Ishikawa (cell line): ENCODE data around the gene GSN.

Source experiments
- CEBPB ChIP-seq: IDR thresholded peaks from 2 replicates; pipeline ENCODE4 v1.6.1; 2012
- CREB1 ChIP-seq: IDR thresholded peaks from 2 replicates; pipeline ENCODE4 v1.6.1; 2012; ENCODE audit warnings: low read depth
- EGR1 ChIP-seq: IDR thresholded peaks from 2 replicates; pipeline ENCODE4 v1.6.1; 2012
- EP300 ChIP-seq: IDR thresholded peaks from 2 replicates; pipeline ENCODE4 v1.6.1; 2012; ENCODE audit warnings: borderline replicate concordance
- FOXM1 ChIP-seq: IDR thresholded peaks from 2 replicates; pipeline ENCODE4 v1.6.1; 2012; ENCODE audit warnings: low read depth, borderline replicate concordance
- NFIC ChIP-seq: IDR thresholded peaks from 2 replicates; pipeline ENCODE4 v1.6.1; 2012
- RAD21 ChIP-seq: IDR thresholded peaks from 2 replicates; pipeline ENCODE4 v1.6.1; 2012; ENCODE audit warnings: low read depth
- TAF1 ChIP-seq: IDR thresholded peaks from 2 replicates; pipeline ENCODE4 v1.6.1; 2012; ENCODE audit warnings: low read depth, mild to moderate bottlenecking
- TCF12 ChIP-seq: IDR thresholded peaks from 2 replicates; pipeline ENCODE4 v1.6.1; 2012; ENCODE audit warnings: low read depth
- TEAD4 ChIP-seq: IDR thresholded peaks from 2 replicates; pipeline ENCODE4 v1.6.1; 2012
- YY1 ChIP-seq: IDR thresholded peaks from 2 replicates; pipeline ENCODE4 v1.6.1; 2012; ENCODE audit warnings: low read depth
- ZBTB7A ChIP-seq: IDR thresholded peaks from 2 replicates; pipeline ENCODE4 v1.6.1; 2012; ENCODE audit warnings: low read depth
- TF ChIP-seq, protein P1 (sequence below): IDR thresholded peaks from 2 replicates; pipeline ENCODE4 v1.6.1; 2012
- TF ChIP-seq, protein P2 (sequence below): IDR thresholded peaks from 2 replicates; pipeline ENCODE4 v1.6.1; 2012
- TF ChIP-seq, protein P3 (sequence below): IDR thresholded peaks from 2 replicates; pipeline ENCODE4 v1.6.1; 2012; ENCODE audit warnings: low read depth, mild to moderate bottlenecking

GSN gene

DNA sequence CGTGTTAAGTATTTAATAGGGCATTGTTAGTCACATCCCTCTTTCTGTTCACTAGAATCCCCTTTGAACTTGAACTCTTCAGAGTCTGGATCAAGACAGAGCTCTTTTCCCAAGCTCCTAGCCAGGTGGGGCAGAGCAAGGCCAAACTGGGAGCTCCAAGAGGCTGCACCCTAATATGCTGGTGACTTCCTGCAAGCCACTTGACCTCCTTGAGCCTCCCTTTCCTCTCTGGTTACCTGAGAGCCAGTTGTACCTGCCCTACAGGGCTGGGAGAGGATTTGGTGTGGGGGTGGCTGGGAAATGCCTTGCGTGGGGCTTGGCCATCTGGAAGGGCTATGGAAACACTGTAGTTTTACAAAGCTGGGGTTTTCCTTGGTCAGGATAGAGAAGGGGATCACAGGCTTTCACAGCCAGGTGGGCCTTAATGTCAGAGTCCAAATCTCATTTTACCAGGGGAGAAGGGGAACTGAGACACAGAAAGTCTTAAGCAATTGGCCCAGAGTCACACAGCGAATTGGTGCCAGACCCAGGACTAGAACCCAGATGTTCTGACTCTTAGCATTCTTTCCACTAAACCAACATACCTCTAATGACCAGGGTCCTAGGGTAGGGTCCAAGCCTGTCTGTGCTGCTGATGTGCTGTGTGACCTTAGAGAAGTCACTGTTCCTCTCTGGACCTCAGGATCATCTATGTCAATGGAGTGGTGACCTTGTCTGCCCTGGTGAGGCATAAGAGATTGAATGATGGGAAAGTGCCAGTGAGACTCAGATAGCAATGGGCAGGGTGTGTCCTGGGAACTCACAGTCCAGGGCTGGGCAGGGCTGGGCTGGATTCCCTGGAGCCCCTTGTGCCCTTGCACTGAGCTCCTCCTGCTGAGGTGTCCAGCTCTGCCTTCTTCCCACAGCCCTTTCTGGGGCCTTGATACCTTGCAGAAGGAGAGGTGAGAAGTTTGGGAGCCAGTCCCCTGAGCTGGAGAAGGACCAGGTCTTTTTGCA is 35.8 kb downstream of the GSN start:
- TF ChIP-seq CREB1 (no peak), YY1 (no peak), TAF1 (no peak), FOXM1 (no peak), CEBPB (no peak), RAD21 (no peak)
- TF ChIP-seq, protein P1, sequence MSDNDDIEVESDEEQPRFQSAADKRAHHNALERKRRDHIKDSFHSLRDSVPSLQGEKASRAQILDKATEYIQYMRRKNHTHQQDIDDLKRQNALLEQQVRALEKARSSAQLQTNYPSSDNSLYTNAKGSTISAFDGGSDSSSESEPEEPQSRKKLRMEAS, result no peak
- TF ChIP-seq, protein P2, sequence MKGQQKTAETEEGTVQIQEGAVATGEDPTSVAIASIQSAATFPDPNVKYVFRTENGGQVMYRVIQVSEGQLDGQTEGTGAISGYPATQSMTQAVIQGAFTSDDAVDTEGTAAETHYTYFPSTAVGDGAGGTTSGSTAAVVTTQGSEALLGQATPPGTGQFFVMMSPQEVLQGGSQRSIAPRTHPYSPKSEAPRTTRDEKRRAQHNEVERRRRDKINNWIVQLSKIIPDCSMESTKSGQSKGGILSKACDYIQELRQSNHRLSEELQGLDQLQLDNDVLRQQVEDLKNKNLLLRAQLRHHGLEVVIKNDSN, result no peak

DNA sequence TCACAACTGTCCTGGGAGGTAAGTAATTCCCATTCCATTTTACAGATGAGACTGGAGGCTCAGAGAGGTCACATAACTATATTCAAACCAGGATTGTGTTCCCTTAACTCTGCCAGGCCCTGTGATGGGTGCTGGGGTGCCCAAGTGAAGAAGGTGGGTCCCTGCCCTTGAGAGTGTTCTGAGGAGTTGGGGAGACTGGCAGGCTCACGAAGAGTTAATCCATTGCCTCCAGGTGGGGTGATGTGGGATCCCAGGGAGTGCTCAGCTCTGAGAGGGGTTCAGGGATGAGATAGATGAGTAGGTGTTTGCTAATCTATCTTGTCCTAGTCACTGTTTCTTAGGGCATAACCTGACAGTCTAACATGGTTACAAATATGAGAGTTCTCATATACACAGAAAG is 36.7 kb downstream of the GSN start:
- no peak for TF ChIP-seq TCF12
- TF ChIP-seq EGR1, result no peak
- no peak for TF ChIP-seq TAF1
- no peak for TF ChIP-seq FOXM1

DNA sequence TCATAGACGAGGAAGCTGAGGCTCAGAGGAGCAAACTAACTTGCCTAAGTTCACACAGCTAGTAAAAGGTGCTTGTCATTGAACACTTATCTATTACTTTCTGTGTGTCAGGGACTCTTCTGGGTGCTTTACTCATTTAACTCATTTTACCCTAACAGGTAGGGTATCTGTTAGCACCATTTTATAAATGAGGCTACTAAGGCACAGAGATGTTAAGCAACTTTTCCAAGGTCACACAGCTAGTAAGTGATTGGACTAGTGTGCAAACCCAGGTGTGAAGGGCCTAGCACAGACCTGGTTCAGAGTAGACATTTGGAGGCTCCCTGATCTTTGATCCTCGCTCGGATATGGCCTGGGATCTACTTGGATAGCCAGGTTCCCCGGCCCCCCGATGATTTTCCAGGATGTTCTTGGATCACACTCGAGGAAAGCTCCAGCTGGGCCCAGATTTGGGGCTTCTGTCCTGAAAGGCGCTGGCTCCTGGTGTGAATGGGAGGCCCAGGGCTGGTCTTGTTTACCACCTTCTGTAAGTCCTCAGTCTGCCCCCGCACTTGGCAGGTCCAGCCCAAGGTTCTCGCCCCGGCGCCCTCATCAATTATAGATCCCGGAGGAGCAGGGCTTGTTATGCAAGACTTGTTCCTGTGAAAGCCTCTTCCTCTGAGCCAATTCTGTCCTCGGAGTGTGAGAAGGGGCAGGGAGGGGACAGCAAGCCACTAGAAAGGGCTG is 37.5 kb downstream of the GSN start:
- no peak for TF ChIP-seq ZBTB7A
- TF ChIP-seq EGR1, result no peak
- no peak for TF ChIP-seq YY1
- TF ChIP-seq EP300, result no peak
- no peak for TF ChIP-seq CEBPB
- no peak for TF ChIP-seq TCF12
- TF ChIP-seq, protein P2, result no peak
- TF ChIP-seq, protein P1, result no peak
- TF ChIP-seq, protein P3, sequence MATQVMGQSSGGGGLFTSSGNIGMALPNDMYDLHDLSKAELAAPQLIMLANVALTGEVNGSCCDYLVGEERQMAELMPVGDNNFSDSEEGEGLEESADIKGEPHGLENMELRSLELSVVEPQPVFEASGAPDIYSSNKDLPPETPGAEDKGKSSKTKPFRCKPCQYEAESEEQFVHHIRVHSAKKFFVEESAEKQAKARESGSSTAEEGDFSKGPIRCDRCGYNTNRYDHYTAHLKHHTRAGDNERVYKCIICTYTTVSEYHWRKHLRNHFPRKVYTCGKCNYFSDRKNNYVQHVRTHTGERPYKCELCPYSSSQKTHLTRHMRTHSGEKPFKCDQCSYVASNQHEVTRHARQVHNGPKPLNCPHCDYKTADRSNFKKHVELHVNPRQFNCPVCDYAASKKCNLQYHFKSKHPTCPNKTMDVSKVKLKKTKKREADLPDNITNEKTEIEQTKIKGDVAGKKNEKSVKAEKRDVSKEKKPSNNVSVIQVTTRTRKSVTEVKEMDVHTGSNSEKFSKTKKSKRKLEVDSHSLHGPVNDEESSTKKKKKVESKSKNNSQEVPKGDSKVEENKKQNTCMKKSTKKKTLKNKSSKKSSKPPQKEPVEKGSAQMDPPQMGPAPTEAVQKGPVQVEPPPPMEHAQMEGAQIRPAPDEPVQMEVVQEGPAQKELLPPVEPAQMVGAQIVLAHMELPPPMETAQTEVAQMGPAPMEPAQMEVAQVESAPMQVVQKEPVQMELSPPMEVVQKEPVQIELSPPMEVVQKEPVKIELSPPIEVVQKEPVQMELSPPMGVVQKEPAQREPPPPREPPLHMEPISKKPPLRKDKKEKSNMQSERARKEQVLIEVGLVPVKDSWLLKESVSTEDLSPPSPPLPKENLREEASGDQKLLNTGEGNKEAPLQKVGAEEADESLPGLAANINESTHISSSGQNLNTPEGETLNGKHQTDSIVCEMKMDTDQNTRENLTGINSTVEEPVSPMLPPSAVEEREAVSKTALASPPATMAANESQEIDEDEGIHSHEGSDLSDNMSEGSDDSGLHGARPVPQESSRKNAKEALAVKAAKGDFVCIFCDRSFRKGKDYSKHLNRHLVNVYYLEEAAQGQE, result no peak
- TF ChIP-seq FOXM1, result no peak
- no peak for TF ChIP-seq NFIC
- TF ChIP-seq TEAD4, result no peak

DNA sequence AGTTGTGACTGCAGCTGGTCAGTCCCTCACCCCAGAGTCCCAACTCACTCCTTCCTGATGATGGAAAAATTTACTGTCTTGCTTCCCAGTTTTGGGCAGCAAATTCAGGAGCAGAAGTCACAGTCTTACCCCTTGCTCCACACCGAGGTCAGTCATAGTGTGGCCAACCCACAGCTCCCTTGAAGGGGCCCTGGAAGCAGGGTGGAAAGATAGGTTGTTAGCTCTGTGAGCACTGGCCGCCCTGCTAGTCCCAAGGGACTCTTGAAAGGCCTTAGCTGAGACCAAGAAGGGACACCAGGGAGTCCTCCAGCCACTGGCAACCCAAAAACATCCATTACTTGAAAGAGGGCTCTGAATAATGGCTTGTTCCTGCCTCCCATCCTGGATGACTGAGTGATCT is 40.0 kb downstream of the GSN start:
- TF ChIP-seq ZBTB7A (no peak), TCF12 (no peak), TEAD4 (no peak), EP300 (no peak), YY1 (no peak), FOXM1 (no peak), EGR1 (no peak), TAF1 (no peak), NFIC (no peak), CEBPB (no peak), RAD21 (no peak), CREB1 (no peak)
- TF ChIP-seq, protein P3, result no peak
- TF ChIP-seq, protein P2, result no peak
- TF ChIP-seq, protein P1, result no peak

DNA sequence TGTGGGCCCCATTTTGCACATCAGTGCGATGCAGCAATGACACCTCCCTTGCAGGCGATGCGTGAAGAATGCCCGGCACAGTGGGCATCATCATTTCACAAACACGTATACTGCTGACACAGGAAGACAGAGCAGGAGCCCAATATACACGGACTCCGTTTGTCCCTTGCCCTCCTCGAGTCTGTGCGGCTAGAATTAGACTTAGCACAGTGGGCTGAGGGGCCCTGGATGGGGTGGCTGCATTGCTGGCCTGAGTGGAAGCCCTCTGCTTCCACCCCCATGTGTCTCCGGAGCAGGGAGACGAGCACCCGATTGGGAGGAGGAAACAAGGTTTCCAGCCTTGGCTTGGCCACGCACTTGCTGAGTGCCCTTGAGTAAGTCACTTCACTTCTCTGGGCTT is 40.8 kb downstream of the GSN start:
- TF ChIP-seq EP300 (no peak), CEBPB (no peak), TCF12 (no peak), EGR1 (no peak), YY1 (no peak), ZBTB7A (no peak), CREB1 (no peak), TAF1 (no peak), FOXM1 (no peak), TEAD4 (no peak), RAD21 (no peak), NFIC (no peak)
- TF ChIP-seq, protein P3, result no peak
- TF ChIP-seq, protein P1, result no peak
